HCT116 (cell line): ENCODE data around the gene KCNK15. TPM values are rescaled to one million over a fixed set of nuclear protein-coding genes. Genes with fewer than 3 reads are reported as not detected.

Experiments
- ATAC-seq: fragments of 200-7000 bp; cut with Tn5 transposase; 2 replicates; pipeline ENCODE4 v1.9.1; 2020; ENCODE audit warnings: mild to moderate bottlenecking, moderate library complexity
- BruUV-seq: library from RNA; stranded (reverse); fragments of 400-500 nt; replicated peaks from 2 replicates; lab custom pipeline; 2021; lab: Mats Ljungman, UMichigan
- CTCF ChIA-PET: fragments of 300-600 bp; sonication (Branson Sonifier 250); formaldehyde crosslinking; loops from one replicate; lab custom pipeline; 2021; ENCODE audit warnings: antibody characterized with exemption; lab: Charles Lee
- POLR2A ChIA-PET: fragments of 300-600, 350-600 bp; sonication (Branson Sonifier 250); formaldehyde crosslinking; loops from one replicate; lab custom pipeline; 2021; ENCODE audit warnings: antibody characterized with exemption; lab: Charles Lee
- RAD21 ChIA-PET, 2 experiments: fragments of 300-600 bp; sonication (Branson Sonifier 250); formaldehyde crosslinking; loops; one replicate each; lab custom pipeline; 2023; ENCODE audit warnings: low total read pairs in 2 of 2; ENCODE audit not compliant: uncharacterized antibody in 2 of 2, unreplicated experiment in 2 of 2, low non-redundant PET in 1 of 2; lab: Charles Lee
- DNase-seq: peaks from one replicate; pipeline ENCODE4 v3.0.0-alpha.2; 2010; ENCODE audit warnings: low read depth, low spot score
- H2AFZ ChIP-seq: fragments of 200-600 bp; shearing (Covaris generic), sonication (generic); 2 replicates; pipeline ENCODE4 v1.6.1; 2017; ENCODE audit warnings: low read depth, mixed run types, mixed read lengths, antibody characterized with exemption, low read length; ENCODE audit not compliant: poor library complexity, severe bottlenecking
- H3K27ac ChIP-seq: 2 replicates; pipeline ENCODE4 v1.5.1; 2012; ENCODE audit warnings: low read depth, low read length
- H3K27me3 ChIP-seq: fragments of 200-600 bp; sonication (generic); 2 replicates; pipeline ENCODE4 v1.6.1; 2016; ENCODE audit warnings: mixed run types, low read length, mixed read lengths; ENCODE audit not compliant: insufficient read depth
- H3K36me3 ChIP-seq, 2 experiments: fragments of 200-500 bp in 1 of 2; fragments of 200-600 bp in 1 of 2; sonication (Bioruptor generic) in 1 of 2; sonication (generic) in 1 of 2; 2 replicates each; pipeline versions ENCODE4 v1.5.1 to v1.6.1; 2014 to 2016; ENCODE audit warnings: low read length in 2 of 2, inconsistent platforms in 1 of 2, mixed read lengths in 1 of 2, mixed run types in 1 of 2; ENCODE audit not compliant: insufficient read depth in 2 of 2, control insufficient read depth in 1 of 2
- H3K4me1 ChIP-seq, 2 experiments: fragments of 200-600 bp in 1 of 2; sonication (generic) in 1 of 2; 2 replicates each; pipeline versions ENCODE4 v1.5.1 to v1.6.1; 2012 to 2017; ENCODE audit warnings: low read length in 2 of 2, inconsistent platforms in 1 of 2, mild to moderate bottlenecking in 1 of 2, mixed read lengths in 1 of 2, mixed run types in 1 of 2, moderate library complexity in 1 of 2; ENCODE audit not compliant: insufficient read depth in 2 of 2, control insufficient read depth in 1 of 2
- H3K4me2 ChIP-seq: fragments of 200-600 bp; sonication (generic); 2 replicates; pipeline ENCODE4 v1.6.1; 2017; ENCODE audit warnings: mixed run types, low read length, mixed read lengths
- H3K4me3 ChIP-seq, 2 experiments: fragments of 200-600 bp in 1 of 2; sonication (generic) in 1 of 2; replicated peaks in 1 of 2; 2 replicates each; pipeline ENCODE4 v1.5.1; 2011 to 2016; ENCODE audit warnings: low read length in 2 of 2, control low read depth in 1 of 2, low read depth in 1 of 2, mild to moderate bottlenecking in 1 of 2, mixed read lengths in 1 of 2, mixed run types in 1 of 2
- H3K79me2 ChIP-seq: fragments of 200-600 bp; sonication (generic); 2 replicates; pipeline ENCODE4 v1.6.1; 2017; ENCODE audit warnings: mild to moderate bottlenecking, mixed run types, low read length, moderate library complexity, mixed read lengths; ENCODE audit not compliant: insufficient read depth
- H3K9ac ChIP-seq: fragments of 200-600 bp; sonication (generic); 2 replicates; pipeline ENCODE4 v1.6.1; 2016; ENCODE audit warnings: low read length, mixed read lengths
- H3K9me2 ChIP-seq: fragments of 200-600 bp; sonication (generic), shearing (Covaris generic); 2 replicates; pipeline ENCODE4 v1.6.1; 2017; ENCODE audit warnings: mixed run types, mild to moderate bottlenecking, moderate library complexity; ENCODE audit not compliant: insufficient read depth
- H3K9me3 ChIP-seq, 2 experiments: fragments of 200-500 bp in 1 of 2; fragments of 200-600 bp in 1 of 2; sonication (Bioruptor generic) in 1 of 2; sonication (generic) in 1 of 2; 2 replicates each; pipeline ENCODE4 v1.6.1; 2014 to 2017; ENCODE audit warnings: low read length in 2 of 2, mixed read lengths in 2 of 2, inconsistent platforms in 1 of 2, low read depth in 1 of 2, mild to moderate bottlenecking in 1 of 2, mixed run types in 1 of 2, moderate library complexity in 1 of 2; ENCODE audit not compliant: control insufficient read depth in 1 of 2, insufficient read depth in 1 of 2
- H4K20me1 ChIP-seq: fragments of 200-600 bp; sonication (generic), shearing (Covaris generic); 2 replicates; pipeline ENCODE4 v1.6.1; 2017; ENCODE audit warnings: mixed run types, mild to moderate bottlenecking, moderate library complexity; ENCODE audit not compliant: insufficient read depth
- CEBPB ChIP-seq: IDR thresholded peaks from 2 replicates; pipeline ENCODE4 v1.6.1; 2012; ENCODE audit warnings: low read depth
- CTCF ChIP-seq, 3 experiments: fragments of 200-600 bp in 1 of 3; sonication (generic) in 1 of 3; IDR thresholded peaks in 2 of 3; conservative IDR thresholded peaks in 1 of 3; 2 replicates each; pipeline ENCODE4 v1.5.1; 2012 to 2017; ENCODE audit warnings: low read depth in 2 of 3, low read length in 2 of 3, antibody characterized with exemption in 1 of 3, borderline replicate concordance in 1 of 3, control low read depth in 1 of 3, mild to moderate bottlenecking in 1 of 3, mixed read lengths in 1 of 3, mixed run types in 1 of 3, moderate library complexity in 1 of 3; ENCODE audit not compliant: insufficient read depth in 1 of 3
- ELF1 ChIP-seq: IDR thresholded peaks from 2 replicates; pipeline ENCODE4 v1.6.1; 2012; ENCODE audit warnings: low read depth, borderline replicate concordance
- EZH2 ChIP-seq: fragments of 200-600 bp; sonication (generic); IDR thresholded peaks from 2 replicates; pipeline ENCODE4 v1.6.1; 2017; ENCODE audit warnings: antibody characterized with exemption, mixed run types
- EZH2phosphoT487 ChIP-seq: fragments of 200-600 bp; IDR thresholded peaks from 2 replicates; pipeline ENCODE4 v1.6.1; 2018; ENCODE audit warnings: antibody characterized with exemption, borderline replicate concordance
- JUND ChIP-seq: IDR thresholded peaks from 2 replicates; pipeline ENCODE4 v1.6.1; 2012
- MAX ChIP-seq: IDR thresholded peaks from 2 replicates; pipeline ENCODE4 v1.6.1; 2012
- RAD21 ChIP-seq: IDR thresholded peaks from 2 replicates; pipeline ENCODE4 v1.6.1; 2012; ENCODE audit warnings: low read depth, mild to moderate bottlenecking
- SIN3A ChIP-seq: IDR thresholded peaks from 2 replicates; pipeline ENCODE4 v1.6.1; 2012; ENCODE audit warnings: low read depth
- SRF ChIP-seq: IDR thresholded peaks from 2 replicates; pipeline ENCODE4 v1.6.1; 2012; ENCODE audit warnings: low read depth
- TCF7L2 ChIP-seq: IDR thresholded peaks from 2 replicates; pipeline ENCODE4 v1.7.0; 2011; ENCODE audit warnings: borderline replicate concordance, inconsistent platforms; ENCODE audit not compliant: insufficient read depth, insufficient read length; ENCODE audit errors: extremely low read depth
- YY1 ChIP-seq: IDR thresholded peaks from 2 replicates; pipeline ENCODE4 v1.6.1; 2011; ENCODE audit warnings: low read length, low read depth, moderate library complexity, mild to moderate bottlenecking; ENCODE audit not compliant: insufficient replicate concordance; ENCODE audit errors: extremely low read depth
- ZBTB33 ChIP-seq: IDR thresholded peaks from 2 replicates; pipeline ENCODE4 v1.6.1; 2011; ENCODE audit warnings: mild to moderate bottlenecking, low read length, moderate library complexity; ENCODE audit not compliant: insufficient replicate concordance; ENCODE audit errors: extremely low read depth
- ZNF274 ChIP-seq: fragments of 200-500 bp; sonication (Bioruptor generic); IDR thresholded peaks from 2 replicates; pipeline ENCODE4 v1.6.1; 2014; ENCODE audit warnings: mild to moderate bottlenecking, low read depth, low read length, inconsistent platforms
- intact Hi-C: fragments of 100-400 bp; cut with micrococcal nuclease; formaldehyde crosslinking; loops from 2 replicates; pipeline ENCODE4 v1.10.0; 2022
- total RNA-seq: library from RNA; stranded (reverse); gene quantifications from one replicate; pipeline ENCODE4 v1.2.1, GENCODE V29; 2021; ENCODE audit not compliant: unreplicated experiment
- TF ChIP-seq, protein P1 (sequence below): IDR thresholded peaks from 2 replicates; pipeline ENCODE4 v1.6.1; 2012

Gene KCNK15
- total RNA-seq, 1 experiment from 2014 or later = not detected

- RAD21 ChIA-PET = no interaction called here
- Histone ChIP-seq H3K27ac (no peak overlapping the region), H3K79me2 (no peaks in the 10 kb centered on the region), H3K27me3 (peaks cover 68% of the 10 kb centered on the region), H3K9me2 (no peaks in the 10 kb centered on the region), H3K9me3 (no peaks in the 10 kb centered on the region), H3K9ac (no peak overlapping the region), H3K4me3 (no peak overlapping the region), H3K36me3 (no peaks in the 10 kb centered on the region), H3K4me1 (0 out of 4 replicates have a peak, but pooled peaks cover 0 to 8% of the 10 kb centered on the region in 2 experiments), H4K20me1 (no peaks in the 10 kb centered on the region)
- BruUV-seq = no TSS peak
- ATAC-seq = no peak
- intact Hi-C loops = no loop called here
- TF ChIP-seq CEBPB (no peak), MAX (no peak), ELF1 (no peak), EZH2 (no peak)
- TF ChIP-seq, all 23 proteins: peak for 0
- CTCF ChIA-PET = interaction anchor here (0.6 kb wide), 1 partner anchor 327 kb away, joined by 4 read pairs; no protein-coding TSS in a partner anchor
- DNase-seq = no peak
- H3K4me2 ChIP-seq = no peak overlapping the region
- POLR2A ChIA-PET = no interaction called here
- H2AFZ ChIP-seq = no peak overlapping the region
Measured at GRCh38 chr20:44768854-44769480, 23.3 kb downstream of the KCNK15 start.

DNA sequence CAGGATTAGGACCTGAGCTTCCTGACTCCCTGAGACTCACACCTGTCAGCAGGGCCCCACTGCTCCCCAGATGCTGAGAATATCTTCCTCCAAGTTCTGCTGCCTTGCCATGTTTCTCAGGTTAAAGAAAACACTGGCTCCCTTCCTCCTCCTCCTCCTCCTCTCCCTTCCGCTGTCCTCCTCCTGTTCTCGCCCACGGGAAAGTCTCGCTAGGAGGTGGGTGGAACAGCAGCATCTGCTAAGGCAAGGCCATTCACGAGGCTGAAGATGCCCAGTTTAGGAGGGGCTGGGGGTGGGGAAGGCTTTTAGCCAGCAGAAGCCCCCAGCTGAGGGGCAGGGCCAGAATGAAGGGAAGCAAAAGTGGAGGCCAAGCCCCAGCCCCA lies 23.8 kb downstream of the KCNK15 start:
- H3K4me1 ChIP-seq = 0 out of 4 replicates have a peak, but pooled peaks cover 0 to 8% of the 10 kb centered on the region in 2 experiments
- H3K9me2 ChIP-seq = no peaks in the 10 kb centered on the region
- intact Hi-C loops = no loop called here
- no TSS peak for BruUV-seq
- H3K9me3 ChIP-seq = no peaks in the 10 kb centered on the region
- H3K27me3 ChIP-seq = peaks cover 71% of the 10 kb centered on the region
- DNase-seq (no peak), ATAC-seq (no peak)
- H3K4me2 ChIP-seq = no peak overlapping the region
- no peak overlapping the region for H3K4me3 ChIP-seq
- H3K27ac ChIP-seq = no peak overlapping the region
- H2AFZ ChIP-seq = no peak overlapping the region
- no peaks in the 10 kb centered on the region for H3K36me3 ChIP-seq
- H3K79me2 ChIP-seq = no peaks in the 10 kb centered on the region
- RAD21 ChIA-PET = no interaction called here
- CTCF ChIA-PET = no interaction called here
- POLR2A ChIA-PET = no interaction called here
- no peaks in the 10 kb centered on the region for H4K20me1 ChIP-seq
- no peak overlapping the region for H3K9ac ChIP-seq
- TF ChIP-seq CEBPB = no peak
- TF ChIP-seq YY1 = no peak
- TF ChIP-seq, protein P1, sequence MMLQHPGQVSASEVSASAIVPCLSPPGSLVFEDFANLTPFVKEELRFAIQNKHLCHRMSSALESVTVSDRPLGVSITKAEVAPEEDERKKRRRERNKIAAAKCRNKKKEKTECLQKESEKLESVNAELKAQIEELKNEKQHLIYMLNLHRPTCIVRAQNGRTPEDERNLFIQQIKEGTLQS = no peak
- TF ChIP-seq MAX = no peak
- TF ChIP-seq SRF = no peak
- no peak for TF ChIP-seq RAD21
- TF ChIP-seq JUND = no peak
- no peak for TF ChIP-seq EZH2
- TF ChIP-seq ZBTB33 = no peak
- no peak for TF ChIP-seq SIN3A
- TF ChIP-seq EZH2phosphoT487 = no peak
- no peak for TF ChIP-seq ZNF274
- TF ChIP-seq CTCF (IDR thresholded peaks at IDR 0.05 in 2 of 3, conservative IDR thresholded peaks at IDR 0.05 in 1 of 3; ENCODE audit: borderline replicate concordance in 1 of 3, insufficient read depth in 1 of 3, low read depth in 2 of 3, low read length in 2 of 3) = no peak
- TF ChIP-seq TCF7L2 = no peak
